GM12865 (cell line): ENCODE data around the gene SCLY.
"Not testable (repeated sequence)": the region's sequence is repeated elsewhere in the genome, so short reads cannot be mapped to it uniquely, and the experiment has no call there.

Experiments used
- DNase-seq: peaks from one replicate; pipeline ENCODE4 v3.0.0; 2010; ENCODE audit warnings: low read depth
- H3K4me3 ChIP-seq: 2 replicates; pipeline ENCODE4 v1.5.1; 2011; ENCODE audit warnings: mild to moderate bottlenecking, low read depth, low read length, control low read depth
- TF ChIP-seq, protein P1 (sequence below): IDR thresholded peaks from 2 replicates; pipeline ENCODE4 v1.5.1; 2011; ENCODE audit warnings: low read length, control low read depth, low read depth, inconsistent platforms; ENCODE audit not compliant: insufficient read depth; ENCODE audit errors: missing control alignments

Gene SCLY

DNA sequence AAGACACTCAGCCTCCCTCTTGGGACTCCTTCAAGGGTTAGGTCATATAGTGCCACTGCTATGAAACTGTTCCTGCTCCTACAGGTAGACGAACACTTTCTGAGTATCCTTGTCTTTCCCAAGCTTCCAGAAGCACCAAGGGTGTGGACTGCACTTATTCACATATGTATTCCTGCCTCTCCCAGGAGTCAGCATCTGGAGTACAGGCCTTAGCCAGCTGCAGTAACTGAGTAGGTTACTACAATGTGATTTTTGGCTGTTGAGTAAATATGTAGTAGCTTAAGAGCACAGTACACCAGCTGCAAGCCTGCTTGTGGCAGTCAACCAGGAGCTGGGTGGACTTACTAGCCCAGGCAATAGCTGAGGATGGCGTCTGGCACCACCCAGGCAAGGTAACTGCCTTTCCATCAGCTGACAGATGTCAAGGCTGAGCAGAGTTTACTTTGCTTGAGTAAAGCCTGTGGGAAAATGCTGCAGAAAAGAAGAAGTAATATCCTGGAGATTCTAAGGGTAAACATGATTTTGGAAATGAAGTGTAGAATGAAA is 14.0 kb upstream of the SCLY start:
- TF ChIP-seq, protein P1, sequence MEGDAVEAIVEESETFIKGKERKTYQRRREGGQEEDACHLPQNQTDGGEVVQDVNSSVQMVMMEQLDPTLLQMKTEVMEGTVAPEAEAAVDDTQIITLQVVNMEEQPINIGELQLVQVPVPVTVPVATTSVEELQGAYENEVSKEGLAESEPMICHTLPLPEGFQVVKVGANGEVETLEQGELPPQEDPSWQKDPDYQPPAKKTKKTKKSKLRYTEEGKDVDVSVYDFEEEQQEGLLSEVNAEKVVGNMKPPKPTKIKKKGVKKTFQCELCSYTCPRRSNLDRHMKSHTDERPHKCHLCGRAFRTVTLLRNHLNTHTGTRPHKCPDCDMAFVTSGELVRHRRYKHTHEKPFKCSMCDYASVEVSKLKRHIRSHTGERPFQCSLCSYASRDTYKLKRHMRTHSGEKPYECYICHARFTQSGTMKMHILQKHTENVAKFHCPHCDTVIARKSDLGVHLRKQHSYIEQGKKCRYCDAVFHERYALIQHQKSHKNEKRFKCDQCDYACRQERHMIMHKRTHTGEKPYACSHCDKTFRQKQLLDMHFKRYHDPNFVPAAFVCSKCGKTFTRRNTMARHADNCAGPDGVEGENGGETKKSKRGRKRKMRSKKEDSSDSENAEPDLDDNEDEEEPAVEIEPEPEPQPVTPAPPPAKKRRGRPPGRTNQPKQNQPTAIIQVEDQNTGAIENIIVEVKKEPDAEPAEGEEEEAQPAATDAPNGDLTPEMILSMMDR: no peak

DNA sequence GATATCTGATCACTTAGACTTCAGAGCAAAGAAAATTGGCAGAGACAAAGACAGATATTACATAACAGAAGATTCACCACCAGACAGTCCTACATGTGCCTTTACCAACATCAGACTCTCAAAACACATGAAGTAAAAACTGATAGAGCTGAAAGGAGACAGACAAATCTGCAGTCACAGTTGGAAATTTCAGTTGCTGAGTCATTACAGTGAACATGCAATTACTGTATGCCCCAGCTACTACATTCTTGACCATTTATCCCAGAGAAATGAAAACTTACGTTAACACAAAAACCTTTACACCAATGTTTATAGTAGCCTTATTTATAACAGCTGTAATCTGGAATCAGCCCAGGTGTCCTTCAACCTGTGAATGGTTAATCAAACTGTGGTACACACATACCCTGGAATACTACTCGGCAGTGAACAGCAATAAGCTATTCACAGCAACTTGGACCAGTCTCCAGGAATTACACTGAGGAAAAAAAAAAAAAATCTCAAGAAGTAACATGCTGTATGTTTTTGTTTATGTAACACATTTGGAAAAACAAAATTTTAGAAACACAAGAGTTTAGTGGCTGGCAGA is 7.5 kb upstream of the SCLY start:
- DNase-seq: no peak
- TF ChIP-seq, protein P1: no peak

More for the DNA sequence above, 14.0 kb upstream of the SCLY start:
- H3K4me3 ChIP-seq: no peak overlapping the region
- no peak for DNase-seq

DNA sequence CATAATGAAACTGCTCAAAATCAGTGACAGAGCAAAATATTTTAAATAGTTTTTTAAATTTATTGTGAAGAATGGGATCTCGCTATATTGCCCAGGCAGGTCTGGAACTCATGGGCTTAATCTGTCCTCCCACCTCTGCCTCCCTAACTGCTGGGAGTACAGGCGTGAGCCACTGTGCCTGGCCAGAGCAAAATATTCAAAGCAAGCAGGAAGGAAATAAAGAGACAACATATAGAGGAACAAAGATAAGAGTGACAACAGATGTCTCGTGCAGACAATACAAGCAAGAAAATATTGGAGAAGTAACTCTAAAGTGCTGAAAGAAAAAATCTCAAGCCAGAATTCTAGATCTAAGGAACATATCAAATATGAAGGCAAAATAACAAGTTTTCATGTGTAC is 5.0 kb upstream of the SCLY start:
- no peak overlapping the region for H3K4me3 ChIP-seq
- no peak for DNase-seq
- TF ChIP-seq, protein P1: no peak

More for the DNA sequence above, 7.5 kb upstream of the SCLY start:
- H3K4me3 ChIP-seq: no peak overlapping the region

DNA sequence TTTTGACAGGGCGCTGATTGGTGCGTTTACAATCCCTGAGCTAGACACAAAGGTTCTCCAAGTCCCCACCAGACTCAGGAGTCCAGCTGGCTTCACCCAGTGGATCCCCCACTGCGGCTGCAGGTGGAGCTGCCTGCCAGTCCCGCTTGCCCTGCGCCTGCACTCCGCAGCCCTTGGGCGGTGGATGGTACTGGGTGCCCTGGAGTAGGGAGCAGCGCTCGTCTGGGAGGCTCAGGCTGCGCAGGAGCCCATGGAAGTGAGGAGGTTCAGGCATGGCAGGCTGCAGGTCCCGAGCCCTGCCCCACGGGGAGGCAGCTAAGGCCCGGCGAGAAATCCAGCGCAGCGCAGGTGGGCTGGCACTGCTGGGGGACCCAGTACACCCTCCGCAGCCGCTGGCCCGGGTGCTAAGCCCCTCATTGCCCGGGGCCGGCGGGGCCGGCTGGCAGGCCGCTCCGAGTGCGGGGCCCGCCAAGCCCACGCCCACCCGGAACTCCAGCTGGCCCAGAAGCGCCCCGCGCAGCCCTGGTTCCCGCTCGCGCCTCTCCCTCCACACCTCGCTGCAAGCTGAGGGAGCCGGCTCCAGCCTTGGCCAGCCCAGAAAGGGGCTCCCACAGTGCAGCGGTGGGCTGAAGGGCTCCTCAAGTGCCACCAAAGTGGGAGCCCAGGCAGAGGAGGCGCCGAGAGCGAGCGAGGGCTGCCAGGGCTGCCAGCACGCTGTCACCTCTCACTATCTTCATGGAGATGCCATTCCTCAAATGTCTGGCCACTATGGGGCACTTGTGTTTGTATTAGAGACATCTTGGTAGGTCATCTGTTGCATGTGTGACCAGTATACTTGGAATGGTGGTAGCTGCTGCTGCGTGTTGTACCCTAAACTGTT is 2.9 kb upstream of the SCLY start:
- DNase-seq, H3K4me3 ChIP-seq: not testable (repeated sequence)

DNA sequence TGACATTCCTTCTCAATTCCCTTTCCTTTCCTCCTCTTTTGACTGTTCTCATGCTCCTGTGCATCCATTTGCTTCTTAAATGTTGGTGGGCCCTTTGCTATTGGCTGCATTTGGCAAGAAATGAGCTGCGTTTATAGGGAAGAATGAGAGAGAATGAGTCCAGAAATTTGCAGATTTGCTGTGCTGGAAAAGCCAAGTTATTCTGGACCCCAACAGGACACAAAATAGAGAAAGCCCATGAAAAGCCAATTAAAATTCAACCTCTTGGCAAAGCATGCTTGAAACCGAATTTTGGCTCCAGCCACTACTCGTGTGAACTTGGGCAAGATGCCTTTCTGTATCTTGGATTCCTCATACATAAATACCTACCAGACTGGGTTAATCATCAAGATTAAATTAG is 1.3 kb upstream of the SCLY start:
- peak overlapping the region; percentile 96 for H3K4me3 ChIP-seq
- DNase-seq: no peak
- TF ChIP-seq, protein P1: no peak

DNA sequence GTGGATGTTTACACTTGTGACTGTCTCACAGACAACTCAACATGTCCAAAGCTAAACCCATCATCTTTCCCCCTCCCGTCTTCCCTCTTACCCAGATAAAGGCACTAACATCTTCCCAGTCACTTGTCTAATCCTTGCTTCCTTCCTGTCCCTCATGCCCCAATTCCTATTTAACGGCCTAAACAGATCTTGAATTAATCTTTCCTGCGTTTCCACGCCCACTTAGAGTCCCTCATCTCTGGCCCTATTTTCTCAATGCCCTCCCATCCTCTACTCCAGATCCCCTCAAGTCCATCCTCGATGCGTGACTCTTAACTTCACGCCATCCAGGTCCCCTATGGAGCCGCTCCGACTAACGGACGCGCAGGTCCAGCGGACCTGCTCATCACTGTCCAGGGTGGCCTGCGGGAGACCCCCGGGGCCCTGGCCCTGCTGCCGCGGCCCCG is 682 bp upstream of the SCLY start:
- no peak for DNase-seq
- peak overlapping the region; percentile 96 for H3K4me3 ChIP-seq
- TF ChIP-seq, protein P1: no peak

DNA sequence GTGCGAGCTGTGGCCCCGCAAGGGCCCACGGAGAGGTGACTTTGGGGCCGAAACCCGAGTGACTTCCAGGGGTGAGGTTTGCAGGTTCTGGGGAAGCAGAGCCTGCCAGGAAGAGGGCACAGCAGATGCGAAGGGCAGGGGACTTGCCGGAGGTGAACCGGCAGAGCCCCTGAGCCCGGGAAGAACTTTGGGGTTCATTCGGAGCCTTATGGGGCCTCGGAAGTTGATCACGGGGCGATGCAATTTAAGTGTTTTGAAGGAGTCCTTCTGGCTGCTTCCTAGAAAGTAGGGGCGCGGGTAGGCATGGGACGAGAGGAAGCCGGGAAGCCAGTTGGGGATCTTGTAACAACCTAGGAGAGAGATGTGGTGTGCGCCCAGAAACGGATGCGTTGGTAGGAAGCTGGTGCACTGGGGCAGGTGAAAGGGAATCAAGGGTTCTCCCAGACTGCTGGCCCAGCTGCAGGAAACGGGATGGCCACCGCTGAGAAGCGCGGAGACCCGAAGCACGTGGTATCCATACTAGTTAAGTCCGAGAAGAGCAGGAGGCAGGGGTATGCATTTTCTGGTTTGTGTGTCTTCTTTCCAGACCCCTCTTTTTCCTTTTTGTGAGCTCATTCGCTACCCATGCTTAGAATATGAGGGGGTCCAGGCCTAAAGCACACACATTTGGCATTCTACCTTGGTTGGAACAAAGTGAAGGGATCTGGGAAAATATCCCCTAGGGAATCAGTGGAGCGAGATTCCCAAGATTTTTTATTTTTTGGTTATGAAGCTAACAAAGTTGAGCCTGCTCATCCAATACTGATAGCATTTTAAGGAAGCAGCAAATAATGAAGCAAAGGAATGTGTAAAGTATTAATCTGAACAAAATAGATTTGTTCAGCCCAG is 758 bp downstream of the SCLY start:
- DNase-seq: peak; percentile 55
- peak overlapping the region; percentile 96 for H3K4me3 ChIP-seq
- TF ChIP-seq, protein P1: no peak
